Ishikawa (cell line): Measurements from ENCODE around the gene TFR2.

ENCODE experiments used
- CEBPB ChIP-seq: IDR thresholded peaks from 2 replicates; pipeline ENCODE4 v1.6.1; 2012
- CREB1 ChIP-seq: IDR thresholded peaks from 2 replicates; pipeline ENCODE4 v1.6.1; 2012; ENCODE audit warnings: low read depth
- EGR1 ChIP-seq: IDR thresholded peaks from 2 replicates; pipeline ENCODE4 v1.6.1; 2012
- EP300 ChIP-seq: IDR thresholded peaks from 2 replicates; pipeline ENCODE4 v1.6.1; 2012; ENCODE audit warnings: borderline replicate concordance
- FOXM1 ChIP-seq: IDR thresholded peaks from 2 replicates; pipeline ENCODE4 v1.6.1; 2012; ENCODE audit warnings: low read depth, borderline replicate concordance
- MAX ChIP-seq: IDR thresholded peaks from 2 replicates; pipeline ENCODE4 v1.6.1; 2012
- RAD21 ChIP-seq: IDR thresholded peaks from 2 replicates; pipeline ENCODE4 v1.6.1; 2012; ENCODE audit warnings: low read depth
- REST ChIP-seq: IDR thresholded peaks from 2 replicates; pipeline ENCODE4 v1.6.1; 2012; ENCODE audit warnings: low read depth, mild to moderate bottlenecking
- TAF1 ChIP-seq: IDR thresholded peaks from 2 replicates; pipeline ENCODE4 v1.6.1; 2012; ENCODE audit warnings: low read depth, mild to moderate bottlenecking
- TCF12 ChIP-seq: IDR thresholded peaks from 2 replicates; pipeline ENCODE4 v1.6.1; 2012; ENCODE audit warnings: low read depth
- TEAD4 ChIP-seq: IDR thresholded peaks from 2 replicates; pipeline ENCODE4 v1.6.1; 2012
- YY1 ChIP-seq: IDR thresholded peaks from 2 replicates; pipeline ENCODE4 v1.6.1; 2012; ENCODE audit warnings: low read depth

GRCh38 chr7:100626055-100626454, 15.3 kb downstream of the TFR2 start:
- TF ChIP-seq FOXM1 (no peak), RAD21 (no peak), CEBPB (no peak), EP300 (no peak), EGR1 (no peak), REST (no peak), YY1 (no peak), TAF1 (no peak), MAX (no peak), CREB1 (no peak), TEAD4 (no peak), TCF12 (no peak)
